GM18873 (cell line): ENCODE measurements around the gene MYH8.

Experiments
- ATAC-seq: cut with Tn5 transposase; IDR thresholded peaks from one replicate; pipeline ENCODE4 v1.9.1; 2021; ENCODE audit warnings: mild to moderate bottlenecking, moderate library complexity, moderate number of reproducible peaks; ENCODE audit not compliant: unreplicated experiment, low FRiP score

MYH8 gene

GRCh38 chr17:10385871-10386270, 35.9 kb downstream of the MYH8 start:
- ATAC-seq, result no peak

DNA sequence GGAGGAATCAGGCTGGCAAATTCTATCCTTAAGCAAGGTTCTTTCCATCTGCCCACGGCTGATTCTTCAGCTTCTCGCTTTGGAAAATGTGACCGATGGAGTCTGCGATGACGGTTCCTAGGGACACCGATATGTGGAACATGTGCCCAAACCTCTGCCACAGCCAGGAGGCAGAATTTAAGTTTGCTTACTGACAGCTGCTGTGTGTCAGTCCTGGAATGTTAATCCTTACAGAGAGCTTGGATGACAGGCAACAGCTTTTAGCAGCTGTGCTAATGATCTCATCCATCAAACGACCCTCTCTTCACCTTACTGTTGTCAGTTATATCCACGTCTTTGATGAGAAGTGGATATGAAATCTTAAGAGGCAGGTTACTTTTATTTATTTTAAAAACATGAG, 37.6 kb downstream of the MYH8 start:
- no peak for ATAC-seq

GRCh38 chr17:10380631-10381408, 40.9 kb downstream of the MYH8 start:
- no peak for ATAC-seq

DNA sequence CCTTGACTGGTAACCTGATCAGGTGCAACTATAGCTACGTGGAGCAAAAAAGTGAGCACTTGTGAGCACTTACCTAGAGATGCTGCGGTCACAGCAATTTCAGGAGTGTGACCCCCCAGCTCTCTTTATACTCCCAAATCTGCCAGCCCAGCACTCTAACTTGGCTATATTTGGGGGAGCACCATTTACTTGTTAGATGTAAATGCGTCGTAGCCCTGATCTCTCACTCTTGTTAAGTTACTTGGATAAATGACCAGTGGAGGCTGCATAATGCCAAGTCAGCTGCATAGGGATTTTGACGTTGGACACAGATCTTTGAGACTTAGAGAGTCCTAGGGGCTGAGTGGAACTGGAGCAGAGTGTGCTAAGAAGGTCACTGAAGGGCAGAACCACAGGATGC, 48.8 kb downstream of the MYH8 start, which contains the start of gene MYH13:
TSS of gene MYH13 (minus strand) at position 101 of the 400 bp plus-strand sequence. CDS start 8,476 bp downstream, outside the sequence.
- no peak for ATAC-seq

- no peak for ATAC-seq
These were observed 51.6 kb downstream of the MYH8 start for GRCh38 chr17:10370016-10370608.

GRCh38 chr17:10369239-10369638, 52.5 kb downstream of the MYH8 start:
- ATAC-seq, result no peak

DNA sequence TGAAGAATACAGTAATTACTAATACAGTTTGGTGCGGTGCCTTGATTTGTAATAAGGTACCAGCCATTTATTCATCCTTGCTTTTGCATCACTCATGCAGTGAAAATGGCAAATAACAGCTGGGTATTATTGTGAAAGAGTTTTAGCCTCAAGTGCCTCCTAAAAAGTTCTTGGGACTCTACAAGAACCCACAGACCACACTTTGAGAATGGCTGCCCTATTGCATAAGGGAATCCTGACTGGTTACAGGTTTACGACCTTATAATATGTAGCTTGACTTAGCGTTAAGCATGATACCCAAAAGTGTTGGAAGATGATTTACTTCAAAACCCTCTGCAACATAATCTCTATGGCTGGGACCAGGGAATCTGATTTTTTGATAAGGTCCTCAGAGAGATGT, 53.2 kb downstream of the MYH8 start:
- ATAC-seq, result no peak

DNA sequence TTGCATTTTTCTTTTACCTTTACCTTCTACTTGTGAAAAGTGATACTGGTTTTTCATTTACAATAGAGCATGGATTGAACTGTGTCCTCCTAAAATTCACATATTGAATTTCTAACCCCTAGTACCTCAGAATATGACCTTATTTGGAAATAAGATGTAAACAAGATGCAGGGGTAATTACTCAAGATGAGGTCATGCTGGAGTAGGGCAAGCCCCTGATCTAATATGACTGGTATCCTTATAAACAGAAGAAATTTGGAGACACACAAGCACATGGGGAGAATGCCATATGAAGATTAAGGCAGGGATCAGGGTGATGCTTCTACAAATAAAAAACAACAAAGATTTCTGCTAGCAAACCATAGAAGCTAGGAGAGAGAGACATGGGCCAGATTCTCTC, 61.2 kb downstream of the MYH8 start:
- no peak for ATAC-seq

- no peak for ATAC-seq
These were observed 64.0 kb downstream of the MYH8 start for GRCh38 chr17:10357768-10358167.

GRCh38 chr17:10354651-10355050, 67.1 kb downstream of the MYH8 start:
- ATAC-seq, result no peak

GRCh38 chr17:10352893-10353292, 68.9 kb downstream of the MYH8 start:
- ATAC-seq, result no peak

- no peak for ATAC-seq
These were observed 72.3 kb downstream of the MYH8 start for GRCh38 chr17:10349403-10349802.

- no peak for ATAC-seq
These were observed 76.9 kb downstream of the MYH8 start for GRCh38 chr17:10344816-10345215.
